Left ventricle myocardium inferior (tissue), 1 donor: Measurements from ENCODE around the gene TBRG4. TPM values are rescaled to one million over a fixed set of nuclear protein-coding genes. Genes with fewer than 3 reads are reported as not detected.
A peak's percentile ranks its signal among the peaks of the same experiment; 100 is the strongest.

Experiments used
- DNase-seq: peaks from one replicate; pipeline ENCODE4 v3.0.0-alpha.2; 2020
- H3K27ac ChIP-seq: fragments of 200-600 bp; replicated peaks from 2 replicates; pipeline ENCODE4 v1.8.0; 2021
- H3K27me3 ChIP-seq: fragments of 200-600 bp; 2 replicates; pipeline ENCODE4 v1.8.0; 2021; ENCODE audit warnings: low read depth
- H3K36me3 ChIP-seq: fragments of 200-600 bp; 2 replicates; pipeline ENCODE4 v1.8.0; 2021
- H3K4me1 ChIP-seq: fragments of 200-600 bp; 2 replicates; pipeline ENCODE4 v1.8.0; 2021
- H3K4me3 ChIP-seq: fragments of 200-600 bp; 2 replicates; pipeline ENCODE4 v1.8.0; 2021; ENCODE audit warnings: mild to moderate bottlenecking, moderate library complexity
- H3K9me3 ChIP-seq: fragments of 200-600 bp; replicated peaks from 2 replicates; pipeline ENCODE4 v1.8.0; 2021
- intact Hi-C: fragments of 100-400 bp; cut with micrococcal nuclease; formaldehyde crosslinking; loops from one replicate; pipeline ENCODE4 v1.11.0; 2022
- total RNA-seq: library from RNA; stranded (reverse); fragmentation: NEBNext Ultra II Directional; extraction: Animal tissue kit (Norgen Biotek cat#: 25700); gene quantifications from one replicate; pipeline ENCODE4 v1.2.1, GENCODE V29; 2021
- TF ChIP-seq, protein P1 (sequence below): fragments of 200-600 bp; IDR thresholded peaks from 2 replicates; pipeline ENCODE4 v1.8.0; 2021; ENCODE audit warnings: antibody characterized with exemption, mild to moderate bottlenecking, borderline replicate concordance
- donor health status: DM: no; HTN: yes; CAD: no; lungs with severe emphysema.

The TBRG4 gene
- total RNA-seq, 1 donor from 2014 or later, result 79.3 TPM

DNA sequence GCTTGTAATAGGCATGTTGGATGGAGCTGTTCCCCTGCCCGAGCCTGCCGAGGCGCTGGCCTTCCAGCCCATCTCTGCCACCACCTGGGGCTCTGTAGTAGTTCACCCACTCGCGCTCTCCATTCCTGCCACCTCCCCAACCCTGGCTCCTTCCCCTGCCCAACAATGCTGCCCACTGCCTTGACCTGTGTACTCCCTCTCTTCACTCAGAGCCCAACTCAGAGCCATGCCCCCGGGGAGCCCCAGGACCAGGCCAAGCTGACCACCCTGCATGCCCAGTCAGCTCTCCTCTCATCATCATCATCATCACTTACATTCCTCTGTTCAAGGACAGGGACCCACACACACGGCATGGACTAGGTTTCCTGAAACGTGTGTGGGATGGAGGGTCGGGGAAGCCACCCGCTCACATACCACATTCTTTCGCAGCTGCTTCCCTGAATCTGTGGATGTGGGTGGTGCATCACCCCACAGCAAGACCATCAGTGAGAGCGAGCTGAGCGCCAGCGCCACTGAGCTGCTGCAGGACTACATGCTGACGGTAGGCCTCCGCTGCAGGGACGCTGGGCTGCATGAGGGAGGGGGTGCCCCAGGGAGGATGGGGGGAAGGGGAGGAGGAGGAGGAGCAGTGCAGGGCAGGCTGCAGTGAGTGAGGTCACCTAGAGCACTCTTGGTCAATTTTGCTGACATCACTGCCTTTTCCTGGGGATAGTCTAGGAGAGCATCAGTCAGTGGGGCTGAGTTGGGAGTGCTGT is 38.3 kb downstream of the TBRG4 start:
- Histone ChIP-seq H3K27me3 (no peaks in the 10 kb centered on the region), H3K36me3 (peaks cover 90% of the 10 kb centered on the region), H3K4me1 (peaks cover 15% of the 10 kb centered on the region), H3K27ac (peak overlapping the region; percentile 48), H3K9me3 (no peaks in the 10 kb centered on the region), H3K4me3 (no peak overlapping the region)
- intact Hi-C loops, result no loop called here
- TF ChIP-seq, protein P1, sequence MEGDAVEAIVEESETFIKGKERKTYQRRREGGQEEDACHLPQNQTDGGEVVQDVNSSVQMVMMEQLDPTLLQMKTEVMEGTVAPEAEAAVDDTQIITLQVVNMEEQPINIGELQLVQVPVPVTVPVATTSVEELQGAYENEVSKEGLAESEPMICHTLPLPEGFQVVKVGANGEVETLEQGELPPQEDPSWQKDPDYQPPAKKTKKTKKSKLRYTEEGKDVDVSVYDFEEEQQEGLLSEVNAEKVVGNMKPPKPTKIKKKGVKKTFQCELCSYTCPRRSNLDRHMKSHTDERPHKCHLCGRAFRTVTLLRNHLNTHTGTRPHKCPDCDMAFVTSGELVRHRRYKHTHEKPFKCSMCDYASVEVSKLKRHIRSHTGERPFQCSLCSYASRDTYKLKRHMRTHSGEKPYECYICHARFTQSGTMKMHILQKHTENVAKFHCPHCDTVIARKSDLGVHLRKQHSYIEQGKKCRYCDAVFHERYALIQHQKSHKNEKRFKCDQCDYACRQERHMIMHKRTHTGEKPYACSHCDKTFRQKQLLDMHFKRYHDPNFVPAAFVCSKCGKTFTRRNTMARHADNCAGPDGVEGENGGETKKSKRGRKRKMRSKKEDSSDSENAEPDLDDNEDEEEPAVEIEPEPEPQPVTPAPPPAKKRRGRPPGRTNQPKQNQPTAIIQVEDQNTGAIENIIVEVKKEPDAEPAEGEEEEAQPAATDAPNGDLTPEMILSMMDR, result no peak
- no peak for DNase-seq

DNA sequence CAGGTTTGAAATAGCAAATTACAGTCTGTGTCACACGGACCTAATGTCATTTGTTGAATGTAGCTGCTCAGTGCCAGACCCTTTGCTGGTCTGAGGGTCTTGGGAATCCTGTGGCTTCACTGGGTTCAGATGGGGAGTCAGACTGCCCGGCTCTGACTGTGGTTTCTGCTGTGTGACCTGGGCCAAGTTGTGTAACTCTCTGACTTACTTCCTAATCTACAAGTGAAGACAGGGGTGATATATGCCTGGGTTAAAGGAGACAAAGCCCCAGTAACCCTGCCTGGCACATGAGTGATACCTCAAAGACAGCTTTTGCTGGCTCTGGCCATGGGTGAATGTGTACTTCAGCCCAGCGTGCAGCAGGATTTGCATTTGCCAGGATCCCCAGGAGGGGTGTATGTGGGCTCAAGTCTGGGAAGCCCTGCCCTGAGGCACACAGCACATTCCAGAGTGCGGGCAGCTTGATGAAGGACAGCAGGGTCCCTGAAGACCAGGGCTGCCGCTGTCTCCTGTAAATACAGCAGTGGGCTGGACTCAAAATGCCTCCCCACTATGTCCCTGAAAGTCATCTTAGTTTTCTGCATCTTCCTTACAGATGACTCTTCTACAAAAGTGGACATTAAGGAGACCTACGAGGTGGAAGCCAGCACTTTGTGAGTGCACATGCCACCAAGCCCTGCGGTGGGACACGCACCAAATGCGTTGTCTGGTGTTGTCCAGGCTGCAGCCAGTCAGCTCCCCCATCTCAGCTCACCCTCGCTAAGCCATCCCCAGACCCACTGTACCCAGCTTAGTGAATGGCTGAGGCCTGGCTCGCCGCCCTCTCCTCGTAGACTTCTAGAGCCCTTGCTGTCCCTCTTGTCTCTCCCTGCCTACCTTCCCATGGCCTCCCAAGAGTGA is 39.1 kb downstream of the TBRG4 start:
- TF ChIP-seq, protein P1, result no peak
- Histone ChIP-seq H3K4me3 (no peak overlapping the region), H3K27ac (no peak overlapping the region), H3K27me3 (no peaks in the 10 kb centered on the region), H3K4me1 (peaks cover 15% of the 10 kb centered on the region), H3K36me3 (peaks cover 99% of the 10 kb centered on the region), H3K9me3 (no peaks in the 10 kb centered on the region)
- intact Hi-C loops, result no loop called here
- DNase-seq, result no peak

DNA sequence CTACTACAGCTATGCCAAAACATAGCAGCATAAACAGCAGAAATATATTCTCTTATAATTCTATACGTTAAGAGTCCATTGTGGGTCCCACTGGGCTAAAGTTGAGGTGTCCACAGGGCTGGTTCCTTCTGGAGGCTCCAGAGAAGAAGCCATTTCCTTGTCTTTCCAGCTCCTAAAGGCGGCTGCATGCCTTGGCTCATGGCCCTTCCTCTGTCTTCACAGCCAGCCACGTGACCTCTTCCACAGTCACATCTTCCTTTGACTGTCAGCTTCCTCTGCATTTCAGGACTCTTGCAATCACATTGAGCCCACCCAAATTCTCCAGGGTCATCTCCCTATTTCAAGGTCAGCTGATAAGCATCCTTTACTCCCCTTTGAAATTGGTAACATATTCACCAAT is 40.0 kb downstream of the TBRG4 start:
- Histone ChIP-seq H3K9me3 (no peaks in the 10 kb centered on the region), H3K27me3 (no peaks in the 10 kb centered on the region), H3K36me3 (peaks cover 95% of the 10 kb centered on the region), H3K4me1 (peaks cover 15% of the 10 kb centered on the region), H3K27ac (no peak overlapping the region), H3K4me3 (no peak overlapping the region)
- intact Hi-C loops, result no loop called here
- TF ChIP-seq, protein P1, result no peak
- DNase-seq, result no peak

DNA sequence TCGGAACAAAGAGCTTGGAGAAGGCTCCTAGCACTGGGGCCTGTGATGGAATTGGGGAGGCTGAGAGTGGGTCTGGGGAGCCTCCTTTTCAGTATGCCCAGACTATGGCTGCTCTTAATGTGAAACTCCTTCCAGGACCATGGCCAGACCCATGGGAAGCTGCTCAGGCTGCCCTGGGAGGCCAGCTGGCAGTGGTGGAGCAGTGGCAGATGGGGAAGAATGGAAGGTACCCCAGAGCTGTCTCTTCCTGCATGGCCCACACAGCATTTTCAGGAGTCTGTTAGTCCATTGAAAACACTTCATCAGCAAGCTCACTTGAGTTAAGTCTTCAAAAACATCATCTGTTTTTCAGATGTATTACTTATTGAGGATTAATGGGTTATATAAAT is 41.2 kb downstream of the TBRG4 start:
- Histone ChIP-seq H3K9me3 (no peaks in the 10 kb centered on the region), H3K27ac (no peak overlapping the region), H3K4me3 (no peak overlapping the region), H3K36me3 (peaks cover 95% of the 10 kb centered on the region), H3K4me1 (peaks cover 21% of the 10 kb centered on the region), H3K27me3 (no peaks in the 10 kb centered on the region)
- intact Hi-C loops, result no loop called here
- no peak for DNase-seq
- TF ChIP-seq, protein P1, result no peak

DNA sequence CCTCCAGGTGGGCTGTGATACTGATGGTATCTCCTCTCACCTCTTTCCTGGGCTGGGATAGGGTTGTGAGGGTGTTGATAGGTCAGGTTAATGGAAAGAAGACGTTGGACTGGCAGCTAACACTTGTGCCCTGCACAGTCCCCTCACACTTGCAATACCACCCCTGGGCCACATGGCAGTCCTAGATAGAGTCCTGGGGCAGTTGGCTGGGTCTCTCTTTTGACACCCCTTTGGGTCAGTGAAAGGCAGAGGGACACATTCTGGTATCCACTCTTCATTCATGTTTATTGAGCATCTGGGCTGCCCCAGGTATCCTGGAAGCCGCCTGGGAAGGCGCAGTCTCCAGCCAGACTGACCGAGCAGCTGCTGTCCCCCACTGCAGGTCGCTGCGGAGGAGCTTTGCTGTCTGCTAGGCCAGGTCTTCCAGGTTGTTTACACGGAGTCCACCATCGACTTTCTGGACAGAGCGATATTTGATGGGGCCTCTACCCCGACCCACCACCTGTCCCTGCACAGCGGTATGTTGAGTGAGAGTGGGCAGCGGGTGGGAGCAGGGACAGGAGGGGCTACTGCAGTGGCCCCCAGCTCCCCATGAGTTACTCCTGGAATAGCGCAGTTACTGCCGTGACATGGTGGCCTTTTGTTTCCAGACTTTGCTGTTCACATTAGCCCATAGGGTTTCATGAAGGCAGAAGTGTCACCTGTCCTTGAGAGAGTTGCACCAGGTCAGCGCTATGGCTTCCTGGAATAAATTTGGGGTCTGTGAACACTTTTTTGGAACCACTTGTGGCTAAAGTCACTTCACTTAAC is 41.8 kb downstream of the TBRG4 start:
- intact Hi-C loops, result no loop called here
- H3K9me3 ChIP-seq, result no peaks in the 10 kb centered on the region
- H3K36me3 ChIP-seq, result peaks cover 93% of the 10 kb centered on the region
- DNase-seq, result no peak
- H3K4me3 ChIP-seq, result no peak overlapping the region
- H3K4me1 ChIP-seq, result peaks cover 27% of the 10 kb centered on the region
- TF ChIP-seq, protein P1, result no peak
- H3K27me3 ChIP-seq, result no peaks in the 10 kb centered on the region
- no peak overlapping the region for H3K27ac ChIP-seq
